SK-N-SH (cell line): ENCODE measurements around the gene DLAT. TPM values are rescaled to one million over a fixed set of nuclear protein-coding genes. Genes with fewer than 3 reads are reported as not detected.
"Not testable (repeated sequence)": the region's sequence is repeated elsewhere in the genome, so short reads cannot be mapped to it uniquely, and the experiment has no call there.

Experiments
- CTCF ChIA-PET: fragments of 300-600, 350-600 bp; formaldehyde crosslinking; extraction: SDS; loops from one replicate; lab custom pipeline; 2021; lab: Yijun Ruan, JAX
- POLR2A ChIA-PET: fragments of 350-600 bp; sonication (Branson Sonifier 250); formaldehyde crosslinking; extraction: SDS; loops from one replicate; lab custom pipeline; 2020; ENCODE audit warnings: antibody characterized with exemption, inconsistent platforms; lab: Yijun Ruan, JAX
- DNase-seq: peaks from one replicate; pipeline ENCODE4 v3.0.0; 2012
- H2AFZ ChIP-seq: fragments of 200-600 bp; sonication (generic); 2 replicates; pipeline ENCODE4 v1.8.1; 2016; ENCODE audit warnings: antibody characterized with exemption, mild to moderate bottlenecking, low read depth
- H3F3A ChIP-seq: fragments of 200-600 bp; sonication (generic); replicated peaks from 2 replicates; pipeline ENCODE3; 2016; ENCODE audit warnings: antibody characterized with exemption, mild to moderate bottlenecking; ENCODE audit not compliant: insufficient read depth
- H3K27ac ChIP-seq, 2 experiments: fragments of 200-500 bp in 1 of 2; fragments of 200-600 bp in 1 of 2; sonication (Bioruptor generic) in 1 of 2; sonication (generic), shearing (Covaris generic) in 1 of 2; 2 replicates each; pipeline versions ENCODE4 v1.5.1 to v1.6.1; 2014 to 2016; ENCODE audit warnings: low read depth in 2 of 2, inconsistent platforms in 1 of 2, low read length in 1 of 2, mild to moderate bottlenecking in 1 of 2, mixed read lengths in 1 of 2
- H3K27me3 ChIP-seq: fragments of 200-600 bp; sonication (generic), shearing (Covaris generic); 2 replicates; pipeline ENCODE4 v1.6.1; 2016; ENCODE audit warnings: mixed run types; ENCODE audit not compliant: insufficient read depth
- H3K36me3 ChIP-seq, 2 experiments: fragments of 200-500 bp in 1 of 2; fragments of 200-600 bp in 1 of 2; sonication (Bioruptor generic) in 1 of 2; sonication (generic) in 1 of 2; replicated peaks in 1 of 2; 2 replicates each; pipeline versions ENCODE3 to v1.5.1; 2014 to 2016; ENCODE audit warnings: low read length in 1 of 2, mild to moderate bottlenecking in 1 of 2; ENCODE audit not compliant: insufficient read depth in 2 of 2, control insufficient read depth in 1 of 2
- H3K4me1 ChIP-seq, 2 experiments: fragments of 200-500 bp in 1 of 2; fragments of 200-600 bp in 1 of 2; sonication (Bioruptor generic) in 1 of 2; sonication (generic), shearing (Covaris generic) in 1 of 2; 2 replicates each; pipeline versions ENCODE4 v1.5.1 to v1.6.1; 2014 to 2016; ENCODE audit warnings: low read depth in 1 of 2, low read length in 1 of 2, mixed run types in 1 of 2; ENCODE audit not compliant: insufficient read depth in 2 of 2, control insufficient read depth in 1 of 2
- H3K4me2 ChIP-seq: fragments of 200-600 bp; sonication (generic), shearing (Covaris generic); 2 replicates; pipeline ENCODE4 v1.6.1; 2017; ENCODE audit warnings: mixed run types
- H3K4me3 ChIP-seq, 2 experiments: fragments of 200-500 bp in 1 of 2; fragments of 200-600 bp in 1 of 2; sonication (Bioruptor generic) in 1 of 2; sonication (generic), shearing (Covaris generic) in 1 of 2; 2 replicates each; pipeline versions ENCODE4 v1.5.1 to v1.8.1; 2014 to 2016; ENCODE audit warnings: low read depth in 2 of 2, inconsistent platforms in 1 of 2, low read length in 1 of 2, mild to moderate bottlenecking in 1 of 2, mixed read lengths in 1 of 2, moderate library complexity in 1 of 2
- H3K79me2 ChIP-seq: fragments of 200-600 bp; sonication (generic); 2 replicates; pipeline ENCODE4 v1.8.1; 2017; ENCODE audit warnings: mild to moderate bottlenecking; ENCODE audit not compliant: insufficient read depth
- H3K9ac ChIP-seq: fragments of 200-600 bp; sonication (generic); 2 replicates; pipeline ENCODE4 v1.6.1; 2017; ENCODE audit warnings: mixed run types
- H3K9me2 ChIP-seq: fragments of 200-600 bp; sonication (generic); 2 replicates; pipeline ENCODE4 v1.6.1; 2017; ENCODE audit warnings: mixed run types
- H3K9me3 ChIP-seq: fragments of 200-600 bp; sonication (generic); 2 replicates; pipeline ENCODE4 v1.6.1; 2017; ENCODE audit warnings: mixed run types, mild to moderate bottlenecking, moderate library complexity
- H4K20me1 ChIP-seq: fragments of 200-600 bp; sonication (generic); 2 replicates; pipeline ENCODE4 v1.6.1; 2017; ENCODE audit warnings: mild to moderate bottlenecking, mixed run types; ENCODE audit not compliant: insufficient read depth
- EZH2phosphoT487 ChIP-seq: fragments of 200-600 bp; sonication (generic); IDR thresholded peaks from 2 replicates; pipeline ENCODE4 v1.6.1; 2017; ENCODE audit warnings: low read depth, mixed run types, mild to moderate bottlenecking, antibody characterized with exemption, moderate library complexity, borderline replicate concordance
- FOSL2 ChIP-seq: IDR thresholded peaks from 2 replicates; pipeline ENCODE4 v1.4.0; 2012; ENCODE audit warnings: low read depth, mild to moderate bottlenecking, moderate library complexity, borderline replicate concordance
- GATA2 ChIP-seq: sonication (generic); formaldehyde crosslinking; IDR thresholded peaks from 2 replicates; pipeline ENCODE4 v1.5.0; 2020; ENCODE audit warnings: mild to moderate bottlenecking, missing genetic modification reagents
- NFIC ChIP-seq: IDR thresholded peaks from 2 replicates; pipeline ENCODE4 v1.4.0; 2012; ENCODE audit warnings: borderline replicate concordance
- RAD21 ChIP-seq: IDR thresholded peaks from 2 replicates; pipeline ENCODE4 v1.6.1; 2012; ENCODE audit warnings: mild to moderate bottlenecking, low read length
- RXRA ChIP-seq: IDR thresholded peaks from 2 replicates; pipeline ENCODE4 v1.4.0; 2012; ENCODE audit warnings: low read depth, mild to moderate bottlenecking, borderline replicate concordance
- SMC3 ChIP-seq: IDR thresholded peaks from 2 replicates; pipeline ENCODE4 v1.6.1; 2012; ENCODE audit warnings: low read depth, low read length, improper control_type of control experiment
- USF2 ChIP-seq: fragments of 150-350 bp; IDR thresholded peaks from 2 replicates; pipeline ENCODE4 v1.6.1; 2017; ENCODE audit warnings: antibody characterized with exemption, low read length, low read depth, borderline replicate concordance
- WGBS: methylation state at CpG from one replicate; pipeline ENCODE4 v1.1.6; 2017; ENCODE audit warnings: low lambda C conversion rate; 5-methylcytosine and 5-hydroxymethylcytosine counted together
- polyA plus RNA-seq, 3 experiments: library from polyadenylated mRNA; depleted of rRNA; stranded (reverse); fragments of >200 nt; gene quantifications; 2 replicates each; pipeline ENCODE4 v1.2.3, GENCODE V29; 2012
- TF ChIP-seq, protein P1 (sequence below): IDR thresholded peaks from 2 replicates; pipeline ENCODE4; 2012
- TF ChIP-seq, protein P2 (sequence below): IDR thresholded peaks from 2 replicates; pipeline ENCODE4 v1.4.0; 2012; ENCODE audit warnings: low read depth, borderline replicate concordance

DLAT gene
- polyA plus RNA-seq, 1 of the 3 experiments (the other 2 are of a cell fraction), result 14.4 TPM

DNA sequence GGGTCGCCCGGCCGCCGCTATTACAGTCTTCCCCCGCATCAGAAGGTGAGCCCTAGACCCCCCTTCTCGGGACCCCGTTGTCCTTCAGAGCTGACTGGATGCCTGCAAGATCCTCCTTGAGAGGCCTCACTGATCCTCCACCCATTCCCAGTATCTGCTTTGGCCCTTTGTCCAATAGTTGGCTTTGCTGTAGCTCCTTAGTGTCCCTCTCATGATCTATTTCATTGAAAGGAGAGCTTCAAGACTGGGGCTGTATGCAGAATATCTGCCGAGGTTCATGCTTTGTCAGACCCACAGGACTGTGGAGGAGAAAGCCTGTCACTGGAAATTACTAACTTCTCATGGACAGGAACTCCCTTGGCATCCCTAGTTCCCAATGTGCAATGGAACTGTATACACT, 499 bp downstream of the DLAT start:
- Histone ChIP-seq H3K9me3 (no peaks in the 10 kb centered on the region), H2AFZ (peak overlapping the region; percentile 98), H3K36me3 (peaks cover 27 to 31% of the 10 kb centered on the region in 2 experiments), H3K27ac (peak overlapping the region; percentile 63 to 97), H3F3A (peaks cover 9% of the 10 kb centered on the region), H3K9ac (peak overlapping the region; percentile 77), H3K4me2 (peak overlapping the region; percentile 99), H3K4me1 (peaks cover 3 to 7% of the 10 kb centered on the region in 2 experiments; a peak in 3 of 4 replicates), H4K20me1 (no peaks in the 10 kb centered on the region), H3K4me3 (peak overlapping the region; percentile 75 to 89), H3K27me3 (no peaks in the 10 kb centered on the region), H3K79me2 (peaks cover 14% of the 10 kb centered on the region), H3K9me2 (no peaks in the 10 kb centered on the region)
- CTCF ChIA-PET, result interaction anchor here (0.9 to 1.1 kb wide), 3 partner anchors 9 to 94 kb away, joined by 3 to 4 read pairs (median 4); no protein-coding TSS in a partner anchor
- POLR2A ChIA-PET, result interaction anchor here (0.6 kb wide), 1 partner anchor 352 kb away, joined by 3 read pairs; no protein-coding TSS in a partner anchor
- no peak for DNase-seq
- TF ChIP-seq GATA2, result no peak
- no peak for TF ChIP-seq NFIC
- TF ChIP-seq, protein P1, sequence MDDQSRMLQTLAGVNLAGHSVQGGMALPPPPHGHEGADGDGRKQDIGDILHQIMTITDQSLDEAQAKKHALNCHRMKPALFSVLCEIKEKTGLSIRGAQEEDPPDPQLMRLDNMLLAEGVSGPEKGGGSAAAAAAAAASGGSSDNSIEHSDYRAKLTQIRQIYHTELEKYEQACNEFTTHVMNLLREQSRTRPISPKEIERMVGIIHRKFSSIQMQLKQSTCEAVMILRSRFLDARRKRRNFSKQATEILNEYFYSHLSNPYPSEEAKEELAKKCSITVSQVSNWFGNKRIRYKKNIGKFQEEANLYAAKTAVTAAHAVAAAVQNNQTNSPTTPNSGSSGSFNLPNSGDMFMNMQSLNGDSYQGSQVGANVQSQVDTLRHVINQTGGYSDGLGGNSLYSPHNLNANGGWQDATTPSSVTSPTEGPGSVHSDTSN, result no peak
- TF ChIP-seq, protein P2, sequence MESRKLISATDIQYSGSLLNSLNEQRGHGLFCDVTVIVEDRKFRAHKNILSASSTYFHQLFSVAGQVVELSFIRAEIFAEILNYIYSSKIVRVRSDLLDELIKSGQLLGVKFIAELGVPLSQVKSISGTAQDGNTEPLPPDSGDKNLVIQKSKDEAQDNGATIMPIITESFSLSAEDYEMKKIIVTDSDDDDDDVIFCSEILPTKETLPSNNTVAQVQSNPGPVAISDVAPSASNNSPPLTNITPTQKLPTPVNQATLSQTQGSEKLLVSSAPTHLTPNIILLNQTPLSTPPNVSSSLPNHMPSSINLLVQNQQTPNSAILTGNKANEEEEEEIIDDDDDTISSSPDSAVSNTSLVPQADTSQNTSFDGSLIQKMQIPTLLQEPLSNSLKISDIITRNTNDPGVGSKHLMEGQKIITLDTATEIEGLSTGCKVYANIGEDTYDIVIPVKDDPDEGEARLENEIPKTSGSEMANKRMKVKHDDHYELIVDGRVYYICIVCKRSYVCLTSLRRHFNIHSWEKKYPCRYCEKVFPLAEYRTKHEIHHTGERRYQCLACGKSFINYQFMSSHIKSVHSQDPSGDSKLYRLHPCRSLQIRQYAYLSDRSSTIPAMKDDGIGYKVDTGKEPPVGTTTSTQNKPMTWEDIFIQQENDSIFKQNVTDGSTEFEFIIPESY, result no peak
- 2% methylated on average over 4 of the region's 8 CpGs for WGBS

DNA sequence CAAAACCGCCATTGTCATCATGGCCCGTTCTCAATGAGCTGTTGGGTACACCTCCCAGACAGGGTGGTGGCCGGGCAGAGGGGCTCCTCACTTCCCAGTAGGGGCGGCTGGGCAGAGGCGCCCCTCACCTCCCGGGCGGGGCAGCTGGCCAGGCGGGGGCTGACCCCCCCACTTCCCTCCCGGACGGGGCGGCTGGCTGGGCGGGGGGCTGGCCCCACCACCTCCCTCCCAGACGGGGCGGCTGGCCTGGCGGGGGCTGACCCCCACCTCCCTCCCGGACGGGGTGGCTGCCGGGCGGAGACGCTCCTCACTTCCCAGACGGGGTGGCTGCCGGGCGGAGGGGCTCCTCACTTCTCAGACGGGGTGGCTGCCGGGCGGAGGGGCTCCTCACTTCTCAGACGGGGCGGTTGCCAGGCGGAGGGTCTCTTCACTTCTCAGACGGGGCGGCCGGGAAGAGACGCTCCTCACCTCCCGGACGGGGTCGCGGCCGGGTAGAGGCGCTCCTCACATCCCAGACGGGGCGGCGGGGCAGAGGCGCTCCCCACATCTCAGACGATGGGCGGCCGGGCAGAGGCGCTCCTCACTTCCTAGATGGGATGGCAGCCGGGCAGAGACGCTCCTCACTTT, 1.7 kb downstream of the DLAT start:
- CTCF ChIA-PET, H3K9me2 ChIP-seq, H2AFZ ChIP-seq, H3K27ac ChIP-seq, POLR2A ChIA-PET, H3K4me2 ChIP-seq, H3K9ac ChIP-seq, H3K4me1 ChIP-seq, H3K9me3 ChIP-seq, H4K20me1 ChIP-seq, H3K4me3 ChIP-seq, H3F3A ChIP-seq, DNase-seq, H3K27me3 ChIP-seq: not testable (repeated sequence)
- Histone ChIP-seq H3K79me2 (peaks cover 14% of the 10 kb centered on the region), H3K36me3 (peaks cover 28 to 38% of the 10 kb centered on the region in 2 experiments)
- WGBS, result 97% methylated on average over 6 of the region's 49 CpGs

GRCh38 chr11:112029460-112029859, 4.3 kb downstream of the DLAT start:
- TF ChIP-seq EZH2phosphoT487, result no peak
- TF ChIP-seq NFIC, result no peak
- TF ChIP-seq, protein P2, result no peak
- no peak for TF ChIP-seq SMC3
- no peak for TF ChIP-seq USF2
- TF ChIP-seq RAD21, result no peak
- no peak for TF ChIP-seq RXRA
- TF ChIP-seq FOSL2, result no peak
- Histone ChIP-seq H2AFZ (no peak overlapping the region), H3K27ac (no peak overlapping the region), H3K4me1 (peaks cover 0 to 2% of the 10 kb centered on the region in 2 experiments; a peak in 2 of 4 replicates), H3K9me2 (no peaks in the 10 kb centered on the region), H3K27me3 (no peaks in the 10 kb centered on the region), H3K79me2 (peaks cover 9% of the 10 kb centered on the region), H3K36me3 (peaks cover 31 to 41% of the 10 kb centered on the region in 2 experiments), H3K4me2 (no peak overlapping the region), H3K9me3 (no peaks in the 10 kb centered on the region), H3K4me3 (no peak overlapping the region), H4K20me1 (no peaks in the 10 kb centered on the region), H3F3A (no peaks in the 10 kb centered on the region), H3K9ac (no peak overlapping the region)
- ChIA-PET CTCF (no interaction called here), POLR2A (no interaction called here)
- no peak for DNase-seq
- WGBS, result 89% methylated on average over 2 of the region's 2 CpGs
